Stimulated activated CD4-positive, alpha-beta T cell treated with anti-CD3 and anti-CD28 coated beads, TNF-alpha, amount 100 ng/mL, for 1 hour (primary cell): ENCODE data around the gene CDH4.
"Not testable (repeated sequence)": the region's sequence is repeated elsewhere in the genome, so short reads cannot be mapped to it uniquely, and the experiment has no call there.

Experiments used
- DNase-seq, 3 donors: peaks; one replicate each; pipeline ENCODE4 v3.0.0-alpha.2; 2020; ENCODE audit warnings: low read depth in 3 of 3, low spot score in 1 of 3

CDH4 gene

DNA sequence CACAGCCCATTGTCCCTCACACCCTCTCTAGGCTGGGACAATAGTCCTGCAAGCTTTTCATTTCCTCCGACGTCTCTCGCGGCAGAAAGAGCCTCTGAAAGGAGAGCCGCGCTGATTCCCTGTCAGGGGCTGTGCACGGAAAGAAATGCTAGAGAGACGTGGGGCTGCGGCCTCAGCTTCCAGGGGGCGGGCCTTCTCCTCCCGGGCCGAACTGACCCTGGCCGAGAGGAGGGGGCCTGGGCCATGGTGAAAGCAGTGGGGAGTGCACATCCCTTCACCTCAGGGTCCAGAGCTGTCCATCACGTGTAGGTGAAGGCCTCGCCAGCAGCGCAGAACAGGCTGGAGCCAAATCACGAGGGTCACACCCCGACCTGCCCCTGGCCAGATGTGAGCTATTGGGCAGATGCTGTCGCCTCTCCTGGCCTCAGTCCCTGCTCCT lies 593.2 kb downstream of the CDH4 start:
- DNase-seq = no peak

DNA sequence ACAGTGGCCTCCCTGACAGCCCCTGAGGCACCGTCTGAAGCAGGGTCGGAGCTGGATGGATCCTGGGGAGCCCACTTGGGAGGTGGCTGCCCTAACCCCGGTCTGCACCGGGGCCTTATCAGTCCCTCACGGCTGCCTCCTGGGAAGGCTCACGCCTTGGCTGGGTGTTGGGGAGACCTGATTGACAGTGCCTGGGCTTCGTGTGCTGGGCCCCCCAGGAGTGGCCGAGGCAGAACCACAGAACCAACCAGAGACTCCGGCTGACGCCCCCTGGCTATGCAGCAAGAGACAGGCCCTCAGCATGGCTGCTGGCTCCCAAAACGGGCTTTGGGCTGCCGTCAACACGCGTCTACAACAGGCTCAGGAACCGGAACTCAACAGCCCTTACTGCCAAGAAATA lies 594.0 kb downstream of the CDH4 start:
- DNase-seq = no peak

DNA sequence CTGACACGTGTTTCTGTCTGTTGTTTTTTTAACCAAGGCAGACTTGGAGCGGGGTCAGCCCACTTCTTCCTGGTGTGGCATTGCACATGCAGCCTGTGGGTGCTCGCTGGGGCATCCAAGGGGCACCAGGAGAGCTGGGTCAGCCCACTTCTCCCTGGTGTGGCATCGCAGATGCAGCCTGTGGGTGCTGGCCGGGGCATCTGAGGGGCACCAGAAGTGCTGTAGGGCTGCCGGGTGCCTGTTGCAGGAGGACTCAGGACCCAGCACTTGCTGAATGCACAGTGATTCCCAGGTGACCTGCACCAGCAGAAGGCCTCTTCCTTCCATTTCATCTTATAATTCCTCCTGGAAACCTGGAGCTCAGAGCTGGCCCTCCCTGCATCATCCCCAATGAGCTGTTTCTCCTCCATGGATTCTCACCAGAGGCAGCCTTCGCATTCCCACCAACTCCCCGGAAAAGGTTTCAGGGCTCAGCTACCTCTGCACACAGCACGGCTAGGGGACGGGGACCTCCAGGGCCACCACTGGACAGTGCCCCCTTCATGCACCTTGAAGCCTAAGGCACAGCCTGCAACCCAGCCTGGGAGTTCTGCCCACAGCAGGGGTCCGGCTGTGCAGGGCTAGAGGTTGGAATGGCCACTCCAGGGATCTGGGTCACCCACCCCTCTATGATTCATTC lies 594.8 kb downstream of the CDH4 start:
- no peak for DNase-seq

DNA sequence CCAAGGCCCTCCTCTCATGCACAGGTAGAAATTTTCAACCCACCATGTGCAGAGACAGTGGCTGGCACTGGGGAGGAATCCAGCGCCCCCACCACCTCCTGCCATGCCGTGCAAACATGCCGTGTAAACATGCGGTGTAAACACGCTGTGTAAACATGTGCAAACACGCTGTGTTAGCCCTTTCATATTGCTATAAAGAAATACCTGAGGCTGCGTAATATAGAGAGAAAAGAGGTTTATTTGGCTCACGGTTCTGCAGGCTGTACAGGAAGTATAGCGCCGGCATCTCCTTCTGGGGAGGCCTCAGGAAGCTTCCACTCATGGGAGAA lies 595.3 kb downstream of the CDH4 start:
- DNase-seq = no peak

DNA sequence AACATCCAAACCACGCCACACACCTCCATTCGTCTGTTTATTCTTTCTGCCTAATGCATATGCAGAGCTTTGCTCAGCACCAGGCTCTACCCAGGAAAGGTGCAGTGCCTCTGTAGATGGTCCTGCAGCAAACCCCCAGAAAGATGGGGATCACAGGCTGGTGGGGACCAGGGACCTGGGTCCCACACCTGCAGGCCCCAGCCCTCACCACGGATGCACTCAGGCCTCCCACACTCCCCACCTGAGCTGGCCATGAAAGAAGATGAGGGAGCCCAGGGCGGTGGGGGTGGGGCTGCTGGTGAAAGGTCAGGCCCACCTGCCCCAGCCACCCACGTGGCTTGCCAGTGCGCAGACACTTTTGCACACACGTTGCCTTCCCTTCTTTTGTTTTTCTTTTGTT lies 595.9 kb downstream of the CDH4 start:
- no peak for DNase-seq

DNA sequence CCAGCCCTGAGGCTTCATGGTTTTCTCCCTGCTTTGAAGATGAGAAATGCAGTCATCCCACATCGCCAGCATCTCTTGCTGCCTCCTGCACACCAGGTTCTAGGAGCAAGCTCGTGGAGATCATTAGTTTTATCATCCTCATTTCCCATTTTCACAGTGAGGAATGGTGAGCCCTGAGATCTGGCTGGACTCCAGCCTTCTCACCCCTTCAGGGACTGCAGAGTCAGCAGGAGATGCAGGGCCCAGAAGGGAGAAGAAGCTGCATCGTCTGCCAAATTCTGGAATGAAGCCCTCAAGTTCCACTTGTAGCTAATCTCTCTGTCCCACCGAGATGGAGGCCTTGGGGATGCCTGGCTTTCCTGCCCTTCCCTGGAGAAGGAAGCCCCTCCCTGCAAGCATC lies 596.8 kb downstream of the CDH4 start:
- no peak for DNase-seq

DNA sequence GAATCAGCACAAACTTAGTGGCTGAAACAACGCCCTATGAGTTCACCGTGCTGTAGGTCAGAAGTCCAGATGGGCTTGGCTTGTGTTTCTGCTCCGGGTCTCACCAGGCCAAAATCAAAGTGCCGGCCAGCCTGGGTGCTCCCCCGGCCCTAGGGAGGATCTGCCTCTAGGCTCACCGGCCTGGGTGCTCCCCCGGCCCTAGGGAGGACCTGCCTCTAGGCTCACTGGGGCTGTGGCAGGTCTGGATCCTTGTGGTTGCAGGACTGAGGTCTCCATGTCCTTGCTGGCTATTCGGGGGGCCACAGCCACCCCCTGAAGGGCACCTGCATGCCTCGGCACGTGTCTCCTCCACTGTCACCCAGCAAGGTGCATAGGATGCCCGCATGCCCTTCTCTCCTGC lies 597.3 kb downstream of the CDH4 start:
- no peak for DNase-seq

DNA sequence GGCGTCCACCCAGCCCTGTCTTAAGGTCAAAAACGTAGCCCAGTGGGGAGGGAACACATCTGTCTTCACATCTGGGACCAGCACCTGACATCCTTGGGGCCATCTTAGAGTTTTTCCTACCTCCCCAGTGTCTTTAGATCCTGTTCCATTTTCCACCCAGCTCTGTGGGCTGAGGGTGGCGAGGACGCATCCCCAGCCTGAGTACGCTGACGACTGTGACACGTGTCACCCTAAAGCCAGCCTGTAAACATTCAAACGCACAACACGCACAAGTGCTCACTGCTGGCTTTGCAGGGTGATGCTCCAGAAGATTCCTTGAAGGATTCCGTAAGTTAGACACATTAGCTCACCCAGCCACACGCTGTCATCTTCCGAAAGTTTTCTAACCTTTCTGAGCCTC lies 597.8 kb downstream of the CDH4 start:
- no peak for DNase-seq

DNA sequence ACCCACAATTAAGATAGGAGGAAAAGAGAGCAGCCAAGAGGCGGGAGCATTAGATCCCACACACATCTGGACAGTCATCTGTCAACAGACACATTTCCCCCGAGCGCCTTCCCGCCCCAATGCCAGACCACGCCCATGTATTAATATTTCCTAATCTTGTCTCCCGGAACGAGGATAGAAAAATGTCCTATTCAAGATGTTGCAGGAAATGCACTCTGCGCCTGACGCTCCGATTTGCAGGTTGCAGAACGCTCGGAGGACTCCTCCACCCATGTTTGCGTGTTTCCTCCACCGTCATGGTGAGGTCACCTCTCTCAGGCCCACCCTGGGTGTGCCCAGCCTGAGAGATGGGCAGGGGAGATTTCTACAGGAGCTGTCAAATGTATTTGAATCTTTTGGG lies 598.4 kb downstream of the CDH4 start:
- no peak for DNase-seq

DNA sequence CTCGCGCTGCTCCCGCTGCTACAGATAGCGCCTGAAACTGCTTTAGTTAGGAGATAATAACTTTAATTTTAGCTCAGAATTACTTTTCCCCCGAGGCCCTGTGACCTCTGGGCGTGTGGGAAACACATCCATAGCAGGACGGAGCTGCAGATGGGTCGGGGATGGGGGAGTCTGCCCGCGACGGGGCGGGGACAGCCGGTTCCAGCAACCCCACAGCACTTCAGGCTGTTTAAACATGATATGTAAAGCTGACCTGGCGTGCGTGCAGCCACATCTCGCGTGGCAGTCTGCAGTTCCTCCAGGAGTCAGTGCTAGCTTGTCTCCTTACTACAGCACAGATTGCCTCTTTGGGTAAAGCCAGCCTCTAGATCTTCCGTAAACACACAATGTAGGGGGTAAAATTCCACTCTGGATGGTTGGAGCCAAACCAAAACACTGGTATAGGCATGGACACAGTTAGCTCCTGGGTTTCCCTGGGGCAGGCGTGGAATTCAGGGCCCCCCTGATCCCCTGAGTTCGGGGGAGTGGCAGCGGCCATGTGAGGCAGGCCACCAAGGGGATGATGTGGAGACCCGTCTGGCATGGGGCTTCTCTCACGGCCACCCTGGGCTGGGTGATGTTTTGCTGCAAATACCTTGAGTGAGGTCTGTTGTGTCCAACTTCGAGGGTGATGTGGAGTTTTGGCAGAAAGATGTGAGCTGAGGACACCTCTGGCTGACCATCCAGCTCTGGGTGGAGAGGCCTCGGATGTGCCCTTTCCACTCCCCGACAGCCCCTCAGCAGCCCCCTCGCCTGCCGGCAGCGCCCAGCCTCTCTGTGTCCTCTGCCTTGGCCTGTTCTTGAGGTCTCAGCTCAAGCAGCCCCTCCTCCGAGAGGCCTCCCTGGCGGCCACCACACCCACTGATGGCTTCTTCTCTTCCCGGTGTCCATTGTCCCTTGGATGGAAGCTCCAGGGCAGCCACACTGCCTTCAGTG lies 599.2 kb downstream of the CDH4 start:
- DNase-seq = no peak

DNA sequence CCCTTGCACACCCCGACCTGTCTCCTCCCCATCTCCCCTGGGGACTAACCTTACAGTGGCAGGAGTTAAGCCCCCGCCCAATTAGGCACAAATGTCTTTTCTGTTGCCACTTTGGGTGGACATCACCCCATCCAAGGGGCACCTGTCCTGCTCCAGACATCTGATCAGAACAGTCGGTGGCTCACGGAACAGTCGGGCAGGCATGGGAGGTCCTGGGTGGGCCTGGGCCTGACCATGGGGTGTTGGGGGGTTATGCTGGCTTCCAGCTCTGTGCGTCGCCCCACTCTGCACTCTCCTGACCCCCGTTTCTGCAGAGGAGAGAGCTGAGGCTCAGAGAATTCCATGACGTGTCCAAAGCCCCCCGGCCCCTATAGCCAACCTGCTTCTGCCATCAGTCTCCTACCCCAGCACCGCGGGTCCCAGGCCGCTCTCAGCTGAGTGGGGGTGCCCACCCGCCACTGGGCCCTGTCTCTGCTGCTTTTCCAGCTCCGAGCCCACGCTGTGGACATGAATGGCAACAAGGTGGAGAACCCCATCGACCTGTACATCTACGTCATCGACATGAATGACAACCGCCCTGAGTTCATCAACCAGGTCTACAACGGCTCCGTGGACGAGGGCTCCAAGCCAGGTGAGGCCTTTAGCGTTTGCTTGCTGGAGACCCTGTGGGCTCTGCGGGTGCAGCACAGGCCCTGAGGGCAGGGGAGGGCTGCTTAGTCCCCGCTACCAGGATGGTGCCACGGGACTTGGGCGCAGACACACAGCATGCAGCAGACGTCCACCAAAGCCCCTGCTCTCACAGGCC lies 600.4 kb downstream of the CDH4 start:
- DNase-seq = no peak

DNA sequence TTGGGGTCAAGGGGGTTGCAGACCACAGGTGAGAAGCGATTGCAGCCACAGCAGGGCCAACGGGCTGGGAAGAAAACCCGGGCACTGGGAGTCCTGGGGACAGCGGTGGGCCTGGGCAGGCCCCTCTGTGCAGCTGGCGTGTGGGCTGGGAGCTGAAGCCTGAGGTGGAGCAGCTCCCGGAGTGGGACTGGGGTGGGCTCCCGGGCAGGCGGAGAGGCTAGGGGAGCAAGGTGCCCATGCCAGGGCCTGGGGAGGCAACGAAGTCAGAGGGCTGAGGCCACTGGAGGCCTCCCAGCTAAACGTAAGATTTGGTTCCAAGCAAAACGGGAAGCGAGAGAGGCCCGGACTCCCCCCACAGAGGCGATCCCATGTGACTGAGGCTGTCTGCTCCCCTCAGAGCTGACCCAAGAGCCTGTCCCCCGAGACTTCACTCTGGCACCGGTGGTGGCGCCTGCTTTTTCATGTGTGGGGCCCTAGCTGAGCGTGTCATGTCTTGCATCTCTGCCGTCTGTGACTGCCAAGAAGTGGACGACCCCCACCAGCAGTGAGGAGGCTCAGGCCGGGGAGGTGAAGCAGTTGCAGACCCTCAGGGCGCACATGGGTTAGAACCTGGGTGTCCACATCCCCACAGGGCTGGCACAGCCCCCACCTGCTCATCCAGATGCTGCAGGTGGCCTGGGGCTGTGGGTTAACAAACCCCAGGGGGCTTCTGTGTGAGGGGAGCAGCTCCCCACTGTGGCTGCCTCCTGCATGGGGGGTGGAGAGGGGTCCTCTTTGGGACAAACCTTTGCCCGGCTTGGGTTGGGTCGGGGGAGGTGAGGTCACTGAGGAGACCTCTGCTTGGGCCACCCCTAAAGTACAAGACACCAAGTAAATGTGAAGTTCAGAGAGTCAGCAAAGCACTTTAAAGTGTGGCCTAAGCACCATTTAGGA lies 601.3 kb downstream of the CDH4 start:
- DNase-seq = no peak

DNA sequence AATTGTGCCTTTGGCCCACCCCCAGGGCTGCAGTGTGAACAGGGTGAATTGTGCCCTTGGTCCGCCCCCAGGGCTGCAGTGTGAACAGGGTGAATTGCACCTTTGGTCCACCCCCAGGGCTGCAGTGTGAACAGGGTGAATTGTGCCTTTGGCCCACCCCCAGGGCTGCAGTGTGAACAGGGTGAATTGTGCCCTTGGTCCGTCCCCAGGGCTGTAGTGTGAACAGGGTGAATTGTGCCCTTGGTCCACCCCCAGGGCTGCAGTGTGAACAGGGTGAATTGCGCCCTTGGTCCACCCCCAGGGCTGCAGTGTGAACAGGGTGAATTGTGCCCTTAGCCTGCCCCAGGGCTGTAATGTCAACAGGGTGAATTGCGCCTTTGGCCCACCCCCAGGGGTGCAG lies 602.5 kb downstream of the CDH4 start:
- DNase-seq = not testable (repeated sequence)

DNA sequence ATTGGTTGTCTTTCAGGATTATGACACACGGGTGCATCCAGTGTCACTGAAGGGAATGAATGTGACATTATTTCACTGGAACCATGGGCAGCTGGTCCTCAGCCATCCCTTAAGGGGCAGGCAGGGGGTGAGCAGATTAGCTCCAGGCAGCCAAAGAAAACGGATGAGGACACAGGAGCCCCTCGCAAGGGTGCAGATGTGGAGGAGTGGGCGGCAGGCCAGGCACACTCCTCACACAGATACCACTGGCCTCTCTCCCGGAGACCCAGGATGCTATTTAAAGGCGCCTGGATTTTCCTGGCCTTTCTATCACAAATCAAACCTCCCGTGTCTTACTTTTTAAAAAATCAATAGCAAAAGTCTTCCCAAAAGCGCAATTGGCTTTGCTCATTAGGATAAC lies 603.2 kb downstream of the CDH4 start:
- DNase-seq = no peak

DNA sequence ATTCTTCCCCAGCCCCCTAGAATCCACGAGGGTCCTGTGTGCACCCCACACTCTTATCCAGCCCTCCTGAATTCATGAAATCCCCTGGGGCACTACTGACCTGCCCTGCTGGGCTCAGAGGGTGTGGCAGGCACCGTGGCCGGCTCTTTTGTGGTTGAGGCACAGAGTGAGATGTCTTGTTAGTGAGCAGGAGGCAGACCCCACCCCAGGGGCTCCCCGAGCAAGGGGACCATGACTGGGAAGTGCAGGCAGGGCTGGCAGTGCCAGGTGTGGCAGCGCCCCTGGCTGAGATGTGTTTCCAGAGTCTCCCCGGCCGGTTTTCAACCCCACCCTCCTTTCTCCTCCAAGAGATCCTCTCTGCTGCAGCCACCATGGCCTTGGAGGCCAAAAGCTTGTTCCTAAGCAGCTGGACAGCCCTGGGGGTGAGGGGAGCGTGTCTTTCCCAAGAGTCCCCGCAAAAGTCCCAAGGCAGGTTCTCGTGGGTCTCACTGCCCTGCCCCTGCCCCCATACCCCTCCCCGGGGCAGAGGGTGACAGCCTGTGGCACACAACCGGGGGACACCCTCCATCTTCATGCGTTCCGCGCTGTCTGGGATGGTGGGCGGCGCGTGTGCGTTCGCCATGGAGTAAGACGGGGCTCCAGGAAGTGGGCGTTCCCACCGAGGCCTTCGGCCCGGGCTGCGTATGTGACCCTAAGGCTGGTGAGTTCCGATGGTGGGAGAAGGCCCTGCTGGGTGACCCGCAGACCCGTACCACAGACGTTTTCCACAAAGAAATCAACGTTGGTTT lies 604.8 kb downstream of the CDH4 start:
- DNase-seq = no peak

DNA sequence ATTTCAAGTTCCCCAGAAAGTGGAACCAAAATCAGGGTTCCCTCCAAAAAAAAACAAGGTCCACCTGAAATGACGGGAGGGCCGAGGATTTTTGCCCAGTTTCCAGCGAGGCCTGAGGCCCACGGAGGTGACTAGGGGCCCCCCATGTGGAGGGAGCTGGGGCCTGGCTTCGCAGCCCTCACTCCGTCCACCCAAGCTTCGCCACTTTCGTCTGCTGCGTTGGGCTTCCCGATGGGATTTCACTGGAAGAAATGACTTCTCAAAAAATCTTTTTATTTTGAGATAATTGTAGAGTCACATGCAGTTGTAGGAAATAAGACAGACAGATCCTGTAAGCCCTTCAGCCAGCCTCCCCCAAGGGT lies 605.3 kb downstream of the CDH4 start:
- no peak for DNase-seq

DNA sequence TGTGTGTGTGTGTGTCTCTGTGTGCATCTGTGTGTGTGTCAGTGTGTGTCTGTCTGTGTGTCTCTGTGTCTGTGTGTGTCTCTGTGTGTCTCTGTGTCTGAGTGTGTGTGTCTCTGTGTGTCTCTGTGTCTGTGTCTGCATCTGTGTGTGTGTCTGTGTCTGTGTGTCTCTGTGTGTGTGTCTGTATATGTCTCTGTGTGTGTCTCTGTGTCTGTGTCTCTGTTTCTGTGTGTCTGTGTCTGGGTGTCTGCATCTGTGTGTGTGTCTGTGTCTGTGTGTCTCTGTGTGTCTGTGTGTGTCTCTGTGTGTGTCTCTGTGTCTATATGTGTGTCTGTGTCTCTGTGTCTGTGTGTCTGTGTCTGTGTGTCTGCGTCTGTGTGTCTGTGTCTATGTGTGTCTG lies 605.8 kb downstream of the CDH4 start:
- DNase-seq = no peak

DNA sequence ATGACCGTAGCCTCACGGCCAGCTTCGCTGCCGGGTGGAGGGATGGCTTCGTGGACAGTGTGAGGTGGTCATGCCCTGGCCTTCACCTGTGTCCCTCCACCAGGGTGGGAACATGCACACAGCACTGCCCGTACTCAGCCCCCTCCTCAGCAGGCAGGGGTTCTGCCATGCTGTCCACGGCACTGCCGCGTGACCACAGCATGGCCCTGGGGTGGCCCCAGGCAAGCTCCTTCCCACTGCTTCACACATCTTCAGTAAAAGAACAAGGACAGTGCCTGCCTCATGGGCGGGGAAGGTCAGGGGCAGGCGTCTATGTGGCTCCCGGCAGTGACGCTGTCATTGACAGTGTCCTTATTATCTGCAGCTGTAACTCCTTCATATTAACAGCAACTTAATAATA lies 607.7 kb downstream of the CDH4 start:
- DNase-seq = no peak

DNA sequence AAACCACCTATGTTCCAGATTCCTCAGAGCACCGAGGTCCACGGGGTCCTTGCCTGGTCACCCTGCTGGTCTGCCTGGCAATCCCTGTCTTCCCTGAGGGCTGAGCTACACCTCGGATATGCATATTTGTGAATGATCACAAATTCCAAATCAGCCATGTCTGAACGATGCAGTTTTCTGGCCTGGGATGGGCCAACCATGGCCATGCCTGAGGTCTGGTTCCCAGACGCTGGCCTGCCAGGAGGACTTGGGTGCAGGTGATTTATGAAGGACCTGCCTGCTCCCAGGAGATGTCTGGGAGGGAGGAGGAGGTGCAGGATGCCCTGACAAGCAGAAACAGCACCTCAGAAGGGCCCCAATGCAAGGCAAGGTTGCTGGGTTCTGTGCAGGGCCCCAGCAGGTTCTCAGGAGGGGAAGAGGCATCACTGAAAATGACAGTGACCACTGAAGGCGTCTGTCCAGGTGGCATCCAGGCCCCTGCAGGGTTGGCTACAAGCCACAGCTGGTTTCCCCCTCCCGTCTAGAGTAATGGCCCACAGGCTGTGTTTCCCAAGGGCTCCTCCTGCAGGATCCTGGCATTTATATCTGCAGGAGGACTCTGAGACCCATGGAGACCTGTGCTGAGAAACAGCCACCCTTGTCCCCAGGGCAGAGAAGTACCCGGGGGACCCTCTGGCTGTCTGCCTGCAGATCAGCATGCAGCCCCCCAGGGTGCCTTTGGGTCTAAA lies 608.4 kb downstream of the CDH4 start:
- no peak for DNase-seq
